Panc1 (cell line): ENCODE measurements around the gene RBPMS2. TPM values are rescaled to one million over a fixed set of nuclear protein-coding genes. Genes with fewer than 3 reads are reported as not detected.

Experiments
- ATAC-seq: fragments of 200-7000 bp; cut with Tn5 transposase; 2 replicates; pipeline ENCODE4 v1.9.1; 2020; ENCODE audit warnings: mild to moderate bottlenecking, moderate library complexity
- BruUV-seq: library from RNA; stranded (reverse); fragments of 400-500 nt; replicated peaks from 2 replicates; lab custom pipeline; 2021; lab: Mats Ljungman, UMichigan
- CTCF ChIA-PET: fragments of 300-600 bp; sonication (Branson Sonifier 250); formaldehyde crosslinking; loops from one replicate; lab custom pipeline; 2022; ENCODE audit warnings: antibody characterized with exemption; lab: Charles Lee
- POLR2A ChIA-PET: fragments of 300-600 bp; sonication (Branson Sonifier 250); formaldehyde crosslinking; loops from one replicate; lab custom pipeline; 2022; ENCODE audit warnings: antibody characterized with exemption; lab: Charles Lee
- DNase-seq: peaks from one replicate; pipeline ENCODE4 v3.0.0-alpha.2; 2010; ENCODE audit warnings: low read depth, low spot score
- H3K27ac ChIP-seq: 2 replicates; pipeline ENCODE4 v1.5.1; 2011; ENCODE audit warnings: mild to moderate bottlenecking, low read length, inconsistent platforms
- H3K27me3 ChIP-seq: fragments of 200-500 bp; sonication (Bioruptor generic); 2 replicates; pipeline ENCODE4 v1.6.0; 2014; ENCODE audit warnings: low read length, inconsistent platforms; ENCODE audit not compliant: control insufficient read depth, insufficient read depth
- H3K36me3 ChIP-seq: fragments of 200-500 bp; sonication (Bioruptor generic); 2 replicates; pipeline ENCODE4 v1.5.1; 2014; ENCODE audit warnings: inconsistent platforms, mild to moderate bottlenecking, low read length, moderate library complexity; ENCODE audit not compliant: control insufficient read depth, insufficient read depth
- H3K4me1 ChIP-seq: 2 replicates; pipeline ENCODE4 v1.5.1; 2011; ENCODE audit warnings: inconsistent platforms, mild to moderate bottlenecking, low read length, moderate library complexity; ENCODE audit not compliant: control insufficient read depth, insufficient read depth
- H3K4me3 ChIP-seq, 2 experiments: 2 replicates each; pipeline ENCODE4 v1.5.1; 2011 to 2012; ENCODE audit warnings: low read depth in 2 of 2, low read length in 2 of 2, mild to moderate bottlenecking in 2 of 2, inconsistent platforms in 1 of 2, moderate library complexity in 1 of 2
- H3K9me3 ChIP-seq: fragments of 200-500 bp; sonication (Bioruptor generic); 2 replicates; pipeline ENCODE4 v1.5.1; 2014; ENCODE audit warnings: low read depth, mild to moderate bottlenecking, inconsistent platforms, low read length, moderate library complexity; ENCODE audit not compliant: control insufficient read depth, insufficient read depth
- POLR2AphosphoS5 ChIP-seq: IDR thresholded peaks from 2 replicates; pipeline ENCODE4 v1.6.1; 2012; ENCODE audit warnings: mild to moderate bottlenecking, low read depth, low read length, moderate library complexity
- SIN3A ChIP-seq: IDR thresholded peaks from 2 replicates; pipeline ENCODE4 v1.6.1; 2012; ENCODE audit warnings: low read depth, mild to moderate bottlenecking, low read length, moderate library complexity, borderline replicate concordance; ENCODE audit not compliant: insufficient read depth
- TCF7L2 ChIP-seq: IDR thresholded peaks from 2 replicates; pipeline ENCODE4 v1.6.1; 2011; ENCODE audit warnings: mild to moderate bottlenecking, low read depth, low read length, inconsistent platforms
- in situ Hi-C: cut with HindIII; loops from 2 replicates; pipeline ENCODE4 v1.10.0; 2016; ENCODE audit warnings: low sequenced_read_pairs, low pct_unique_long_range_greater_than_20kb
- intact Hi-C: fragments of 100-400 bp; cut with micrococcal nuclease; formaldehyde crosslinking; loops from one replicate; pipeline ENCODE4 v1.10.0; 2022; ENCODE audit not compliant: unreplicated experiment
- total RNA-seq: library from RNA; stranded (reverse); gene quantifications from one replicate; pipeline ENCODE4 v1.2.1, GENCODE V29; 2021; ENCODE audit not compliant: unreplicated experiment
- TF ChIP-seq, protein P1 (sequence below), 2 experiments: IDR thresholded peaks; 2 replicates each; pipeline ENCODE4 v1.6.1; 2011 to 2012; ENCODE audit warnings: low read depth in 2 of 2, control low read depth in 1 of 2, low read length in 1 of 2, mild to moderate bottlenecking in 1 of 2, moderate library complexity in 1 of 2; ENCODE audit not compliant: insufficient read depth in 1 of 2
- TF ChIP-seq, protein P2 (sequence below): fragments of 450-650 bp; IDR thresholded peaks from 2 replicates; pipeline ENCODE4 v1.5.1; 2017; ENCODE audit warnings: mild to moderate bottlenecking

RBPMS2 gene
- total RNA-seq, 1 experiment from 2014 or later: 33.7 TPM

DNA sequence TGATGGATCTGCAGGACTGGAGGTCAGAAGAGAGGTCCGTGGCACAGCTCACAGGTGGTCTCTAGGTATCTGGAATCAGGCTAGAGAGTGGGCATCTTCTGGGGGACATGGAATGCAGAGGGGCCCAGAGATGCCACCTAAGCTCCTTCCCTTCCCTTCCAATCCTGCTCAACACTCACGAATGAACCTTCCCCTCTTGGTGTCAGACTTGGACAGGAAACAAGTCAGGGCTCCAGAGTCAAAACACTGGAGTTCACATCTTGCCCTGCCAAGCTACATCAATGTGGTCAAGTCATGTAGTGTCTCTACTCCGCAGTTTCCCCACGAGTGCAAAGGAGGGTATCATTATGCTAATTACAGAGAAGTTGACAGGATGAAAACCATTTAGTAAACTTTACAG, 16.0 kb upstream of the RBPMS2 start:
- intact Hi-C loops (no loop called here), in situ Hi-C loops (no loop called here)
- ATAC-seq (peak; percentile 67; the same call in 1 of the 2 replicates), DNase-seq (no peak)
- no TSS peak for BruUV-seq
- no peak overlapping the region for H3K27ac ChIP-seq
- no peaks in the 10 kb centered on the region for H3K9me3 ChIP-seq
- H3K27me3 ChIP-seq: no peaks in the 10 kb centered on the region
- no peak for TF ChIP-seq SIN3A
- no peak for TF ChIP-seq TCF7L2
- no peak for TF ChIP-seq POLR2AphosphoS5
- TF ChIP-seq, protein P1, sequence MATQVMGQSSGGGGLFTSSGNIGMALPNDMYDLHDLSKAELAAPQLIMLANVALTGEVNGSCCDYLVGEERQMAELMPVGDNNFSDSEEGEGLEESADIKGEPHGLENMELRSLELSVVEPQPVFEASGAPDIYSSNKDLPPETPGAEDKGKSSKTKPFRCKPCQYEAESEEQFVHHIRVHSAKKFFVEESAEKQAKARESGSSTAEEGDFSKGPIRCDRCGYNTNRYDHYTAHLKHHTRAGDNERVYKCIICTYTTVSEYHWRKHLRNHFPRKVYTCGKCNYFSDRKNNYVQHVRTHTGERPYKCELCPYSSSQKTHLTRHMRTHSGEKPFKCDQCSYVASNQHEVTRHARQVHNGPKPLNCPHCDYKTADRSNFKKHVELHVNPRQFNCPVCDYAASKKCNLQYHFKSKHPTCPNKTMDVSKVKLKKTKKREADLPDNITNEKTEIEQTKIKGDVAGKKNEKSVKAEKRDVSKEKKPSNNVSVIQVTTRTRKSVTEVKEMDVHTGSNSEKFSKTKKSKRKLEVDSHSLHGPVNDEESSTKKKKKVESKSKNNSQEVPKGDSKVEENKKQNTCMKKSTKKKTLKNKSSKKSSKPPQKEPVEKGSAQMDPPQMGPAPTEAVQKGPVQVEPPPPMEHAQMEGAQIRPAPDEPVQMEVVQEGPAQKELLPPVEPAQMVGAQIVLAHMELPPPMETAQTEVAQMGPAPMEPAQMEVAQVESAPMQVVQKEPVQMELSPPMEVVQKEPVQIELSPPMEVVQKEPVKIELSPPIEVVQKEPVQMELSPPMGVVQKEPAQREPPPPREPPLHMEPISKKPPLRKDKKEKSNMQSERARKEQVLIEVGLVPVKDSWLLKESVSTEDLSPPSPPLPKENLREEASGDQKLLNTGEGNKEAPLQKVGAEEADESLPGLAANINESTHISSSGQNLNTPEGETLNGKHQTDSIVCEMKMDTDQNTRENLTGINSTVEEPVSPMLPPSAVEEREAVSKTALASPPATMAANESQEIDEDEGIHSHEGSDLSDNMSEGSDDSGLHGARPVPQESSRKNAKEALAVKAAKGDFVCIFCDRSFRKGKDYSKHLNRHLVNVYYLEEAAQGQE (IDR thresholded peaks at IDR 0.05; ENCODE audit: insufficient read depth in 1 of 2, low read depth in 2 of 2, low read length in 1 of 2): no peak
- TF ChIP-seq, protein P2, sequence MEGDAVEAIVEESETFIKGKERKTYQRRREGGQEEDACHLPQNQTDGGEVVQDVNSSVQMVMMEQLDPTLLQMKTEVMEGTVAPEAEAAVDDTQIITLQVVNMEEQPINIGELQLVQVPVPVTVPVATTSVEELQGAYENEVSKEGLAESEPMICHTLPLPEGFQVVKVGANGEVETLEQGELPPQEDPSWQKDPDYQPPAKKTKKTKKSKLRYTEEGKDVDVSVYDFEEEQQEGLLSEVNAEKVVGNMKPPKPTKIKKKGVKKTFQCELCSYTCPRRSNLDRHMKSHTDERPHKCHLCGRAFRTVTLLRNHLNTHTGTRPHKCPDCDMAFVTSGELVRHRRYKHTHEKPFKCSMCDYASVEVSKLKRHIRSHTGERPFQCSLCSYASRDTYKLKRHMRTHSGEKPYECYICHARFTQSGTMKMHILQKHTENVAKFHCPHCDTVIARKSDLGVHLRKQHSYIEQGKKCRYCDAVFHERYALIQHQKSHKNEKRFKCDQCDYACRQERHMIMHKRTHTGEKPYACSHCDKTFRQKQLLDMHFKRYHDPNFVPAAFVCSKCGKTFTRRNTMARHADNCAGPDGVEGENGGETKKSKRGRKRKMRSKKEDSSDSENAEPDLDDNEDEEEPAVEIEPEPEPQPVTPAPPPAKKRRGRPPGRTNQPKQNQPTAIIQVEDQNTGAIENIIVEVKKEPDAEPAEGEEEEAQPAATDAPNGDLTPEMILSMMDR: no peak
- H3K4me1 ChIP-seq: no peaks in the 10 kb centered on the region
- no peaks in the 10 kb centered on the region for H3K36me3 ChIP-seq
- H3K4me3 ChIP-seq: no peak overlapping the region
- ChIA-PET POLR2A (no interaction called here), CTCF (no interaction called here)

DNA sequence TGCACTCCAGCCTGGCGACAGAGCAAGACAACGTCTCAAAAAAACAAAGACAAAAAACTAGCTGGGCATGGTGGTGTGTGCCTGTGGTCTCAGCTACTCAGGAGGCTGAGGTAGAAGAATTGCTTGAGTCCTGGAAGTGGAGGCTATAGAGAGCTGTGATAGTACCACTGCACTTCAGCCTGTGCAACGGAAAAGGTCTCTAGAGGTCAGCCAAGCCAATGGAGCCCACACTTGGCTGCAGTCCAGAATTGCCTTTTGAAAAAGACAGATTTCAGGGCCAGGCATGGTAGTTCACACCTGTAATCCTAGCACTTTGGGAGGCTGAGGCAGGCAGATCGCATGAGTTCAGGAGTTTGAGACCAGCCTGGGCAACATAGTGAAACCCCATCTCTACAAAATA, 8.4 kb upstream of the RBPMS2 start:
- TF ChIP-seq, protein P1 (IDR thresholded peaks at IDR 0.05; ENCODE audit: insufficient read depth in 1 of 2, low read depth in 2 of 2, low read length in 1 of 2): no peak
- TF ChIP-seq SIN3A (no peak), POLR2AphosphoS5 (no peak), TCF7L2 (no peak)
- TF ChIP-seq, protein P2: no peak
- intact Hi-C loops (no loop called here), in situ Hi-C loops (no loop called here)
- Histone ChIP-seq H3K27ac (no peak overlapping the region), H3K4me1 (no peaks in the 10 kb centered on the region), H3K9me3 (no peaks in the 10 kb centered on the region), H3K4me3 (no peak overlapping the region), H3K36me3 (no peaks in the 10 kb centered on the region), H3K27me3 (no peaks in the 10 kb centered on the region)
- BruUV-seq: no TSS peak
- DNase-seq: no peak
- no peak for ATAC-seq
- ChIA-PET POLR2A (interaction anchor here (0.9 kb wide), 1 partner anchor 26 kb away, joined by 3 read pairs; no protein-coding TSS in a partner anchor), CTCF (interaction anchor here (1.0 kb wide), 2 partner anchors 21 to 26 kb away, joined by 3 read pairs; no protein-coding TSS in a partner anchor)
